ENCODE measurements around the gene PIWIL1. TPM values are rescaled to one million over a fixed set of nuclear protein-coding genes. Genes with fewer than 3 reads are reported as not detected.

Gene PIWIL1
- total RNA-seq, 1 experiment from 2014 or later = not detected

DNA sequence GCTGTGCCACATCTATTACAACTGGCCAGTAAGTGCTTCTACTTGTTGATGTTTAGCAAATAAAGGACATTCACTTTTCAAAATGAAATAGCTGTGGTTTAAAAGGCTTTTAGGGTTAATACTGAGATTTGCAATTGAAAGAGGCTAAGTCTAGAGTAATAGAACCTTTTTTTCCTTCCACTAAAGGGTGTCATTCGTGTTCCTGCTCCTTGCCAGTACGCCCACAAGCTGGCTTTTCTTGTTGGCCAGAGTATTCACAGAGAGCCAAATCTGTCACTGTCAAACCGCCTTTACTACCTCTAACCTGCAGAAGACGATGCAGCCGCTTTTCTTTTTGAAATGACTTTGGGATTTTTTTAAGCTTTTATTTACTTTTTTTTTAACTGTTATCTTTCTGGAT, 33.6 kb downstream of the PIWIL1 start:
- Histone ChIP-seq H3K79me1 (ENCODE audit: insufficient read depth, low read depth, low read length, poor library complexity, severe bottlenecking) (no peaks in the 10 kb centered on the region), H3K23me2 (ENCODE audit: insufficient read length, low read depth, low read length, poor library complexity, severe bottlenecking) (no peaks in the 10 kb centered on the region), H3K14ac (ENCODE audit: insufficient read depth, low read length) (no peak overlapping the region), H4K20me1 (ENCODE audit: control insufficient read depth, insufficient read depth, insufficient read length) (no peaks in the 10 kb centered on the region), H3K4me2 (ENCODE audit: insufficient read depth, insufficient read length, low read length) (no peak overlapping the region), H2BK12ac (ENCODE audit: insufficient read length, low read depth, low read length) (no peak overlapping the region), H2AK5ac (ENCODE audit: insufficient read length, low read length) (no peak overlapping the region), H4K8ac (replicated peaks; ENCODE audit: insufficient read length, low read depth, low read length) (no peak overlapping the region), H3K4ac (ENCODE audit: low read depth, low read length) (no peak overlapping the region), H2AFZ (ENCODE audit: low read length) (no peak overlapping the region), H3K27ac (ENCODE audit: insufficient read length, low read depth, low read length) (no peak overlapping the region), H3K4me1 (ENCODE audit: insufficient read depth, low read length) (no peaks in the 10 kb centered on the region; the same call in 1 of the 2 replicates), H4K5ac (ENCODE audit: insufficient read length, low read depth, low read length) (no peak overlapping the region), H4K91ac (ENCODE audit: insufficient read length, low read depth, low read length) (no peak overlapping the region), H3K9me3 (ENCODE audit: control insufficient read depth, low read depth, low read length) (no peaks in the 10 kb centered on the region), H3K27me3 (ENCODE audit: insufficient read depth, low read length) (no peaks in the 10 kb centered on the region; the same call in 1 of the 2 replicates), H2BK20ac (ENCODE audit: low read depth, low read length, poor library complexity, severe bottlenecking) (no peak overlapping the region), H2BK5ac (ENCODE audit: insufficient read length, low read length) (no peak overlapping the region), H3K79me2 (ENCODE audit: insufficient read depth, low read length) (no peaks in the 10 kb centered on the region), H3K56ac (ENCODE audit: insufficient read length, low read depth, low read length) (no peak overlapping the region), H3K9ac (ENCODE audit: extremely low read depth, insufficient read length, low read length) (no peak overlapping the region), H3K18ac (ENCODE audit: insufficient read length, low read depth, low read length) (no peak overlapping the region), H2BK15ac (ENCODE audit: low read depth, low read length) (no peak overlapping the region), H3K23ac (ENCODE audit: insufficient read length, low read depth, low read length) (no peak overlapping the region), H3T11ph (ENCODE audit: low read length) (no peak overlapping the region), H2BK120ac (ENCODE audit: low read depth, low read length, poor library complexity, severe bottlenecking) (no peak overlapping the region)
- peaks cover 36% of the 10 kb centered on the region for H3K27me3 Mint-ChIP-seq (ENCODE audit: low read depth)
- no peaks in the 10 kb centered on the region for H3K36me3 Mint-ChIP-seq (ENCODE audit: insufficient read depth in 1 of 3, low read depth in 3 of 3)
- no CpG with 5 or more reads among the region's 5 CpGs for WGBS (ENCODE audit: extremely low coverage, insufficient read length, low lambda C conversion rate)
- no peak for DNase-seq
- no peak overlapping the region for H3K27ac Mint-ChIP-seq
- peaks cover 6 to 9% of the 10 kb centered on the region in 2 experiments; a peak in 3 of 4 replicates for H3K4me1 Mint-ChIP-seq
- TF ChIP-seq, protein P1, sequence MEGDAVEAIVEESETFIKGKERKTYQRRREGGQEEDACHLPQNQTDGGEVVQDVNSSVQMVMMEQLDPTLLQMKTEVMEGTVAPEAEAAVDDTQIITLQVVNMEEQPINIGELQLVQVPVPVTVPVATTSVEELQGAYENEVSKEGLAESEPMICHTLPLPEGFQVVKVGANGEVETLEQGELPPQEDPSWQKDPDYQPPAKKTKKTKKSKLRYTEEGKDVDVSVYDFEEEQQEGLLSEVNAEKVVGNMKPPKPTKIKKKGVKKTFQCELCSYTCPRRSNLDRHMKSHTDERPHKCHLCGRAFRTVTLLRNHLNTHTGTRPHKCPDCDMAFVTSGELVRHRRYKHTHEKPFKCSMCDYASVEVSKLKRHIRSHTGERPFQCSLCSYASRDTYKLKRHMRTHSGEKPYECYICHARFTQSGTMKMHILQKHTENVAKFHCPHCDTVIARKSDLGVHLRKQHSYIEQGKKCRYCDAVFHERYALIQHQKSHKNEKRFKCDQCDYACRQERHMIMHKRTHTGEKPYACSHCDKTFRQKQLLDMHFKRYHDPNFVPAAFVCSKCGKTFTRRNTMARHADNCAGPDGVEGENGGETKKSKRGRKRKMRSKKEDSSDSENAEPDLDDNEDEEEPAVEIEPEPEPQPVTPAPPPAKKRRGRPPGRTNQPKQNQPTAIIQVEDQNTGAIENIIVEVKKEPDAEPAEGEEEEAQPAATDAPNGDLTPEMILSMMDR (conservative IDR thresholded peaks at IDR 0.05) = no peak
- no peak overlapping the region for H3K4me3 Mint-ChIP-seq
- H3K9me3 Mint-ChIP-seq = no peaks in the 10 kb centered on the region
